K562 treated with DMSO at 1 percent for 48 hours (cell line): ENCODE results near the gene NDUFC1. TPM values are rescaled to one million over a fixed set of nuclear protein-coding genes. Genes with fewer than 3 reads are reported as not detected.

Source experiments
- total RNA-seq: library from RNA; unstranded; fragments of 300-600 nt; gene quantifications from 2 replicates; pipeline ENCODE4 v1.2.3, GENCODE V29; 2022; ENCODE audit warnings: low replicate concordance; ENCODE audit errors: extremely low read depth

NDUFC1 gene
- not detected in 2 replicates for total RNA-seq

DNA sequence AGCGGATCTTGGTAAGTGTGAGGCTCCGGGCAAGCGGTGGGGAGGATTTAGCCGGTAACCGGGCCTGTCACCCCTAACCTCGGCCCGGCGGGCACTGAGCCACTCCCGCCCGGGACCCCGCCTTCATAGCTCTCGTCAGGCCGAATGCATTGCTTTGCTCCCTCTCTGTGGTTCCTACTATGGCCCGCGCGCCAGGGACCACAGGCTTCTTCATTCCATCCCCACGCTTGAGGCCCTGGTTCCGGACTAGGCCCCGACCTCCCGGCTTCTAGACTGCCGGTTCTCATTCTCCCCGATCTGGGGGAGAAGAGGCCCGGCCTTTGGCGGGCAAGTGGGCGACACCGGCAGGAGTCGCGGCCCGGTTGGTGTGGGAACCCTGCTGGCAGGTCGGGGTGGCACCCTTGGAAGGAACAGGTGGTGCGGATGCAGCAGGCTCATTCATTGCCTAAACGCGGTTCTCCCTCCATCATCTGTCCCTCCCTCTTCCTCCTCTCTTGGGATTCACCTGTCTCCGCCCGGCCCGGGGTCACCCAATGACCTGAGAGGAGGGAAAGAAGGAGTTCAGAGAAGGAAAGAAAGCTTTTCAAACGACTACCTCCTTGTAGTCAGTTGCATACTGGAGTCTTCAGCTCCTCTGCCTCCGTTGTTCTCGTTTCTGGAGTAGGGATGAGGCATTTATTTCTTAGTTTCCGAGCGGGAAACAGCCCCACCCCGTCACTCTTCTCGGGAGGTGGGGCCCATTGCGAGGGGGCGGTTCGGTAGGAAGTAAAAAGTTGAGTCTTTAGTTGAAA lies at the start of gene NDUFC1:
TSS of gene NDUFC1 (minus strand) at position 657 of the 791 bp plus-strand sequence. CDS start 6,679 bp downstream, outside the sequence.

GRCh38 chr4:139301113-139301820 lies 1.0 kb downstream of the NDUFC1 start, which contains the start of gene NAA15:
NAA15 (plus strand) TSS chr4:139301505; CDS start chr4:139301778, 273 bp downstream.

DNA sequence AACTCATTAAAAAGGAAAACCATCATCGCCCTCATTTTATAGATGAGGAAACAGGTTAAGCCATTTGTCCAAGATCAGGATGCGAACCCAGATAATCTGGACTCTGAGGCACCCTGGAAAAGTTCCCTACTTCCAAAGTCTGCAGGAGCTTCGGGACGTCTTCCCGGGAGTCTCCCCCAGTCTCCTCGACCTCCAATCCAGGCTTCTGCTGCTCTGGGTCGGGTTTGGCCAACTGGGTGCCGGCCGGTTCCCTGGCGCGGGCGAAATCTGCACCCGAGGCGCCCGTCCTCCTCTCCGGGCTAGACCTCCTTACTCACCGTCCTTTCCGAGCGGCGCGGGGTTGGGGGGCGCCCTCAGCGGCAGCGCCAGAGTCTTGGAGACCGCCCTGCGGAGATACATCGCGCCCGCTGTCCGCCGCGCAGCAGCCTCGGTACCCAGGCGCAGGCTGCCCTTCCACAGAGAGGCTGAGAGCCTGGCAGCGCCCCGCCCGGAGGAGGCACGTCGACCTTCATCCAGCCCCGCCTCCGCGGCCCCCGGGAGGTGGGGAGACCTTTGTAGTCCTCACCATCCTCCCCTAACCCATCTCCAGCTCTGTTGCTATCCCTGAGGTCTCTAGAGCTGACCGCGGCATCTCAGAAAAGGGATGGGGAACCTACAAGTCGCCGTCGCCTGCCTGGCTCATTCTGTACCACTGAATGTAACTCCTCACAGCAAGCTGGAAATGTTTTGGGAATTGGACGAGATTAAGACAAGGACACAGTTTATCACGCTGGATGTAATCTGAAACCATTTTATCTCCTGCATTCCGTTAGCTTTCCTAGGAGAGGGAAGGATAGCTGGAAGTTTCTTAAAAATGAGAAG lies 22.3 kb downstream of the NDUFC1 start, which contains the start of gene MGARP:
TSS of gene MGARP (minus strand) at position 466 of the 861 bp plus-strand sequence. CDS start at position 399, 67 bp downstream.

Other genes with a start within 250 kb of the NDUFC1 start
- not detected in 2 replicates for gene ELF2, start 125.3 kb downstream of the NDUFC1 start, total RNA-seq
- not detected in 2 replicates for gene MGARP, start 22.3 kb downstream of the NDUFC1 start, total RNA-seq
- not detected in 2 replicates for gene NAA15, start 972 bp downstream of the NDUFC1 start, total RNA-seq
- gene RAB33B, start 151.6 kb upstream of the NDUFC1 start, total RNA-seq, result not detected in 2 replicates